Transverse colon (tissue), 4 donors: ENCODE results near the gene MRPS18A. TPM values are rescaled to one million over a fixed set of nuclear protein-coding genes. Genes with fewer than 3 reads are reported as not detected.

Experiments used
- DNase-seq: peaks from one replicate; pipeline ENCODE4 v3.0.0-alpha.2; 2019
- H3K27ac ChIP-seq, 4 donors: fragments of 200-600 bp; sonication (generic); 2 replicates each; pipeline ENCODE4 v1.5.1; 2016 to 2018; ENCODE audit warnings: inconsistent platforms in 4 of 4
- H3K27me3 ChIP-seq: fragments of 200-600 bp; sonication (generic); 2 replicates; pipeline ENCODE4 v1.5.1; 2017; ENCODE audit warnings: inconsistent platforms
- H3K36me3 ChIP-seq, 4 donors: fragments of 200-600 bp; sonication (generic); 2 replicates each; pipeline ENCODE4 v1.5.1; 2017 to 2019; ENCODE audit warnings: inconsistent platforms in 4 of 4
- H3K4me1 ChIP-seq, 4 donors: fragments of 200-600 bp; sonication (generic); 2 replicates each; pipeline ENCODE4 v1.5.1; 2017 to 2020; ENCODE audit warnings: inconsistent platforms in 4 of 4
- H3K4me3 ChIP-seq, 4 donors: fragments of 200-600 bp; sonication (generic); 1 replicate in 1 of 4; 2 replicates in 3 of 4; pipeline versions ENCODE4 v1.5.1 to v1.6.1; 2017 to 2019; ENCODE audit warnings: inconsistent platforms in 4 of 4
- H3K9me3 ChIP-seq, 2 donors: fragments of 200-600 bp; sonication (generic); 2 replicates each; pipeline ENCODE4 v1.5.1; 2017 to 2019; ENCODE audit warnings: inconsistent platforms in 2 of 2
- EP300 ChIP-seq: sonication (generic); formaldehyde crosslinking; IDR thresholded peaks from one replicate; pipeline ENCODE4 v1.6.1; 2017; ENCODE audit warnings: antibody characterized with exemption, low read depth
- POLR2A ChIP-seq: fragments of 450-650 bp; IDR thresholded peaks from one replicate; pipeline ENCODE4 v1.6.1; 2016; ENCODE audit warnings: antibody characterized with exemption, mild to moderate bottlenecking, moderate library complexity
- POLR2AphosphoS5 ChIP-seq, 3 donors: sonication (generic); formaldehyde crosslinking; IDR thresholded peaks; one replicate each; pipeline ENCODE4 v1.6.1; 2016; ENCODE audit warnings: antibody characterized with exemption in 3 of 3
- WGBS, 2 donors: methylation state at CpG; one replicate each; pipeline ENCODE4 v1.1.5; 2018; ENCODE audit warnings: low coverage in 1 of 2; 5-methylcytosine and 5-hydroxymethylcytosine counted together
- in situ Hi-C, 4 donors: fragments of 200-750 bp; cut with MboI; loops; one replicate each; pipeline versions ENCODE4 v1.15.0 to v1.15.1; 2017; ENCODE audit warnings: low sequenced_read_pairs in 3 of 4, low pct_ligation_motif_present in 1 of 4, low pct_unique_long_range_greater_than_20kb in 1 of 4
- intact Hi-C: fragments of 100-400 bp; cut with DNase I; formaldehyde crosslinking; loops from one replicate; pipeline ENCODE4 v1.15.1; 2023; ENCODE audit warnings: low total_unique reads
- total RNA-seq, 4 donors: library from RNA; depleted of rRNA; stranded (reverse); fragments of >200 nt; gene quantifications; one replicate each; pipeline ENCODE4 v1.1.0, GENCODE V29; 2016
- TF ChIP-seq, protein P1 (sequence below), 5 experiments: fragments of 200-600 bp in 3 of 5; fragments of 450-650 bp in 2 of 5; sonication (generic) in 3 of 5; IDR thresholded peaks; 1 replicate in 2 of 5; 2 replicates in 3 of 5; pipeline ENCODE4 v1.5.1; 2016 to 2017; ENCODE audit warnings: antibody characterized with exemption in 5 of 5, inconsistent platforms in 3 of 5, mild to moderate bottlenecking in 2 of 5, moderate library complexity in 1 of 5

Gene MRPS18A
- total RNA-seq, 4 donors from 2014 or later: 25.4 to 48.6 (median 40.3) TPM

DNA sequence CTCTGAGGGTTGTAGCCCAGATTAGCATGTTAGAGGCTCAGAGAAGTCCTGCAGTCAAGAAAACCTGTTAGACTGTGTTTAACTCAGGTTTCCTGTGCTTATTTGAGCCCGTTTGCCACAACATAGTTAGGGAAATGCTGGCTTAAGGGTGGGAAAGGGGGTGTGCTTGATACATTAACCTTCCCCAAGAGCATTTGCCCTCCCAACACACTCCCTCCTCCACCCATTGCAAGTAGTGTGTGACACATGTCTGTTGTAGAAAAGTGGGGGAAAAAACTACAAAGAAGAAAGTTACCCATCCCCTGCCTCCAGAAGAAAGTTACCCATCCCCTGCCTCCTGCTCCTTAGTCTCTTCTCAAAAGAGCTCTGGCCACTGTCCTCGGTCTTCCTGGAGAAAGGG is 36.8 kb upstream of the MRPS18A start:
- no peaks in the 10 kb centered on the region for H3K36me3 ChIP-seq
- DNase-seq: no peak
- TF ChIP-seq EP300 (no peak), POLR2A (no peak), POLR2AphosphoS5 (IDR thresholded peaks at IDR 0.05) (no peak)
- TF ChIP-seq, protein P1, sequence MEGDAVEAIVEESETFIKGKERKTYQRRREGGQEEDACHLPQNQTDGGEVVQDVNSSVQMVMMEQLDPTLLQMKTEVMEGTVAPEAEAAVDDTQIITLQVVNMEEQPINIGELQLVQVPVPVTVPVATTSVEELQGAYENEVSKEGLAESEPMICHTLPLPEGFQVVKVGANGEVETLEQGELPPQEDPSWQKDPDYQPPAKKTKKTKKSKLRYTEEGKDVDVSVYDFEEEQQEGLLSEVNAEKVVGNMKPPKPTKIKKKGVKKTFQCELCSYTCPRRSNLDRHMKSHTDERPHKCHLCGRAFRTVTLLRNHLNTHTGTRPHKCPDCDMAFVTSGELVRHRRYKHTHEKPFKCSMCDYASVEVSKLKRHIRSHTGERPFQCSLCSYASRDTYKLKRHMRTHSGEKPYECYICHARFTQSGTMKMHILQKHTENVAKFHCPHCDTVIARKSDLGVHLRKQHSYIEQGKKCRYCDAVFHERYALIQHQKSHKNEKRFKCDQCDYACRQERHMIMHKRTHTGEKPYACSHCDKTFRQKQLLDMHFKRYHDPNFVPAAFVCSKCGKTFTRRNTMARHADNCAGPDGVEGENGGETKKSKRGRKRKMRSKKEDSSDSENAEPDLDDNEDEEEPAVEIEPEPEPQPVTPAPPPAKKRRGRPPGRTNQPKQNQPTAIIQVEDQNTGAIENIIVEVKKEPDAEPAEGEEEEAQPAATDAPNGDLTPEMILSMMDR (IDR thresholded peaks at IDR 0.05): no peak
- in situ Hi-C loops: no loop called here
- intact Hi-C loops: no loop called here
- H3K4me3 ChIP-seq: no peak overlapping the region
- peak overlapping the region in 1 of 4 donors; percentile 9 for H3K27ac ChIP-seq
- H3K27me3 ChIP-seq: no peaks in the 10 kb centered on the region
- H3K4me1 ChIP-seq: peaks cover 4 to 25% (median 14%) of the 10 kb centered on the region in 4 donors
- 63% methylated on average over 2 of the region's 2 CpGs; no CpG with 5 or more reads in 1 of the 2 donors for WGBS, 2 donors
- H3K9me3 ChIP-seq: no peaks in the 10 kb centered on the region

DNA sequence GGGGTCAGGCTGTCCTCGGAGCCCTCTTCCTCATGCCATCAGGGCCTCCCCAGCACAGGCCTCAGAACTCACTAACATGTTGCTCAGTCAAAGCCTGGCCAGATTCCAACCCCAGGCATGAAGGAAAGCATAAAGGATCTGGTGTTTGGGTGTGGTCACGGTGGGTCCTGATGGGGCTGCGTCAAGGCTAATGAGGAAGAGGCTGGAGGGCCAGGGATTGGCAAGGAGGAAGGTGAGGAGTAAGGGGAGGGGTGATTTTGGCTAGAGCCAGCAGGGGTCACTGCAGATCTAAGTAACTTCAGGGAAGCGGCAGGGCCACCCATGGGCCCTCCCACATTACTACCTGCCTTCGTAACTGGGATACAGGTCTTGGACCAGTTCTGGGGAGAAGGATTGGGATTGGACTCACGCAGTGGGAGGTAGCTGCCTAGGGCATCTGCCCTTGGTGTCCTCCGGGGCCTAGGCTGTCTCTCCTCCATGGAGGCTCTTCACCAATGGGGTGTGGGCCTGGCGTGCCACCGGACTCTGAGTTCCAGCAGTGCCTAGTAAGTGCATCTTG is 36.2 kb upstream of the MRPS18A start:
- 46% methylated on average over 9 of the region's 9 CpGs; no CpG with 5 or more reads in 1 of the 2 donors for WGBS, 2 donors
- Histone ChIP-seq H3K4me1 (peaks cover 4 to 20% (median 14%) of the 10 kb centered on the region in 4 donors), H3K27me3 (no peaks in the 10 kb centered on the region), H3K36me3 (no peaks in the 10 kb centered on the region), H3K27ac (peak overlapping the region in 1 of 4 donors; percentile 9), H3K4me3 (no peak overlapping the region), H3K9me3 (no peaks in the 10 kb centered on the region)
- DNase-seq: peak; percentile 90
- in situ Hi-C loops: no loop called here
- TF ChIP-seq POLR2A (no peak), POLR2AphosphoS5 (IDR thresholded peaks at IDR 0.05) (peak in 1 of 3 donors; percentile 24)
- TF ChIP-seq, protein P1 (IDR thresholded peaks at IDR 0.05): peak; percentile 46 to 89 (median 63)
- intact Hi-C loops: no loop called here

- TF ChIP-seq POLR2AphosphoS5 (IDR thresholded peaks at IDR 0.05): no peak
- TF ChIP-seq POLR2A: no peak
- TF ChIP-seq, protein P1 (IDR thresholded peaks at IDR 0.05): no peak
- no peak for TF ChIP-seq EP300
- in situ Hi-C loops: no loop called here
- H3K4me3 ChIP-seq: no peak overlapping the region
- peaks cover 4 to 18% (median 14%) of the 10 kb centered on the region in 4 donors for H3K4me1 ChIP-seq
- H3K27ac ChIP-seq: no peak overlapping the region
- WGBS, 2 donors: 74 to 77% methylated on average over 8 to 10 of the region's 10 CpGs
- H3K27me3 ChIP-seq: no peaks in the 10 kb centered on the region
- intact Hi-C loops: no loop called here
- no peaks in the 10 kb centered on the region for H3K9me3 ChIP-seq
- no peaks in the 10 kb centered on the region for H3K36me3 ChIP-seq
- DNase-seq: no peak
Measured at GRCh38 chr6:43722920-43723545, 35.4 kb upstream of the MRPS18A start.

DNA sequence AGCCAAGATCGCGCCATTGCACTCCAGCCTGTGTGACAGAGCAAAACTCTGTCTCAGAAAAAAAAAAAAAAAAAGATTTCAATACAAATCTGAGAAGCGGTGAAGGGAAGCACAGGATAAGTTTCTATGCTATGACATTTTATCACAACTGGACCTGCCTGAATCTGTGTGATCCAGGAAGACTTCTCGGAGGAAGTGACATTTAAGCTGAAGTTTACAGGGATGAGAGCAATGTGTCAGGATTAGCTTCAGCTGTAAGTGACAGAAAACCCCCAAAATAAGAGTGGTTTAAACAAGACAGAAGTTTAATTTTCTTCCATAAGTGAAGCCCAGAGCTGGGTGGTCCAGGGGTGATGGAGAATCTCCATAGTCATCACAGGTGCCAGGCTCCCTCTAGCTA is 33.4 kb upstream of the MRPS18A start:
- no peaks in the 10 kb centered on the region for H3K36me3 ChIP-seq
- no peaks in the 10 kb centered on the region for H3K9me3 ChIP-seq
- intact Hi-C loops (no loop called here), in situ Hi-C loops (no loop called here)
- WGBS, 2 donors: 82 to 100% methylated on average over 2 to 4 of the region's 4 CpGs
- DNase-seq: no peak
- H3K4me1 ChIP-seq: peaks cover 4 to 21% (median 15%) of the 10 kb centered on the region in 4 donors
- TF ChIP-seq EP300: no peak
- no peak for TF ChIP-seq POLR2AphosphoS5 (IDR thresholded peaks at IDR 0.05)
- TF ChIP-seq POLR2A: no peak
- TF ChIP-seq, protein P1 (IDR thresholded peaks at IDR 0.05): no peak
- no peak overlapping the region for H3K4me3 ChIP-seq
- H3K27me3 ChIP-seq: no peaks in the 10 kb centered on the region
- no peak overlapping the region for H3K27ac ChIP-seq
